DND-41 (cell line): ENCODE measurements around the gene MCL1.

ENCODE experiments used
- CTCF ChIP-seq: IDR thresholded peaks from 2 replicates; pipeline ENCODE4 v1.5.1; 2012; ENCODE audit warnings: borderline replicate concordance, low read length, moderate library complexity, mild to moderate bottlenecking; ENCODE audit not compliant: poor library complexity, severe bottlenecking; ENCODE audit errors: extremely low read depth
- EZH2 ChIP-seq: IDR thresholded peaks from 3 replicates; pipeline ENCODE4 v1.6.1; 2012; ENCODE audit warnings: borderline replicate concordance, low read depth, mild to moderate bottlenecking, moderate library complexity, low read length, inconsistent platforms; ENCODE audit not compliant: severe bottlenecking

- TF ChIP-seq CTCF = no peak
- TF ChIP-seq EZH2 = no peak
Observed at GRCh38 chr1:150554086-150554452, 25.3 kb downstream of the MCL1 start.
